Psoas muscle (tissue), 8 donors: ENCODE results near the gene SRSF10. TPM values are rescaled to one million over a fixed set of nuclear protein-coding genes. Genes with fewer than 3 reads are reported as not detected.

Source experiments
- ATAC-seq, 4 donors: fragments of 200-7000 bp; cut with Tn5 transposase; one replicate each; pipeline ENCODE4 v1.9.1; 2020; ENCODE audit warnings: moderate library complexity in 3 of 4, mild to moderate bottlenecking in 2 of 4
- DNase-seq, 2 donors: peaks; one replicate each; pipeline ENCODE4 v3.0.0-alpha.2; 2020
- H3K27ac ChIP-seq: fragments of 200-600 bp; one replicate; pipeline ENCODE4 v1.8.0; 2022
- H3K27me3 ChIP-seq, 3 donors: fragments of 200-600 bp in 1 of 3; one replicate each; pipeline versions ENCODE4 v1.6.1 to v1.8.0; 2013 to 2022; ENCODE audit warnings: low read length in 2 of 3, mild to moderate bottlenecking in 2 of 3, moderate library complexity in 1 of 3; ENCODE audit not compliant: insufficient read depth in 3 of 3
- H3K36me3 ChIP-seq, 2 donors: fragments of 200-600 bp in 1 of 2; one replicate each; pipeline versions ENCODE4 v1.6.1 to v1.8.0; 2013 to 2022; ENCODE audit warnings: low read depth in 1 of 2, mild to moderate bottlenecking in 1 of 2, moderate library complexity in 1 of 2; ENCODE audit not compliant: insufficient read depth in 1 of 2
- H3K4me1 ChIP-seq: fragments of 200-600 bp; one replicate; pipeline ENCODE4 v1.8.0; 2022
- H3K4me3 ChIP-seq: fragments of 200-600 bp; one replicate; pipeline ENCODE4 v1.8.0; 2022; ENCODE audit warnings: mild to moderate bottlenecking
- H3K9me3 ChIP-seq: fragments of 200-600 bp; one replicate; pipeline ENCODE4 v1.8.0; 2022
- WGBS, 3 donors: extraction: QIAGEN DNeasy Blood & Tissue Kit; methylation state at CpG; one replicate each; pipeline versions ENCODE4 v1.1.6 to v1.1.7; 2013; 5-methylcytosine and 5-hydroxymethylcytosine counted together
- intact Hi-C, 2 donors: fragments of 100-400 bp; cut with DNase I; formaldehyde crosslinking; loops; one replicate each; pipeline versions ENCODE4 v1.11.0 to v1.14.2; 2022
- polyA plus RNA-seq, 3 donors: library from polyadenylated mRNA; stranded (reverse); fragments of 200-250 nt; gene quantifications; one replicate each; pipeline ENCODE4 v1.2.3, GENCODE V29; 2013
- total RNA-seq, 4 donors: library from RNA; stranded (reverse); fragmentation: NEBNext Ultra II Directional in 2 of 4; extraction: Animal tissue kit (Norgen Biotek cat#: 25700) in 2 of 4; gene quantifications; one replicate each; pipeline versions ENCODE4 v1.2.1 to v1.2.4, GENCODE V29; 2021 to 2023
- TF ChIP-seq, protein P1 (sequence below): fragments of 200-600 bp; IDR thresholded peaks from one replicate; pipeline ENCODE4 v1.8.0; 2022; ENCODE audit warnings: antibody characterized with exemption
- donor health status: healthy with polysubstance abuse.
- donor health status: DM: no; HTN: no; CAD: no; lungs with moderate emphysema.
- donor health status: Bipolar disorder and iron deficiency.
- donor health status: healthy.
- donor health status: DM: yes; HTN: yes; CAD: no.
- donor health status: DM: no; HTN: no; CAD: no.
- donor health status: DM: no; HTN: no; CAD: no.
- donor health status: DM: yes; HTN: yes; CAD: no.

The SRSF10 gene
- total and polyA plus RNA-seq, 7 donors, result 28.8 to 56.6 (median 44.4) TPM

DNA sequence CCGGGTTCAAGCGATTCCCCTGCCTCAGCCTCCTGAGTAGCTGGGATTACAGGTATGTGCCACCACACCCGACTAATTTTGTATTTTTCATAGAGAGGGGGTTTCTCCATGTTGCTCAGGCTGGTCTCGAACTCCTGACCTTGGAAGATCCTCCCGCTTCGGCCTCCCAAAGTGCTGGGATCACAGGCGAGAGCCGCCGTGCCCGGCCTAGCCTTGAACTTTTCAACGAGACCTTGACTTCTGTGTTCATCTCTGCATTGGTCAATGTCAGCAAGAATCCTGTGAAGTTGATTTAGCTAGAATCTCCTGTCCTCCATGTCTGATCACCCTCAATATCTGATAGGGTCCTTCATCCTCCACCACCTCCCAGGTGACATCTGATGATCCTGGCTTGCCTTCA, 55.5 kb downstream of the SRSF10 start:
- H3K9me3 ChIP-seq, result no peaks in the 10 kb centered on the region
- H3K4me3 ChIP-seq, result no peak overlapping the region
- H3K36me3 ChIP-seq, result no peaks in the 10 kb centered on the region
- DNase-seq, result no peak
- intact Hi-C loops, result no loop called here
- no peak overlapping the region for H3K27ac ChIP-seq
- H3K27me3 ChIP-seq, result no peaks in the 10 kb centered on the region
- TF ChIP-seq, protein P1, sequence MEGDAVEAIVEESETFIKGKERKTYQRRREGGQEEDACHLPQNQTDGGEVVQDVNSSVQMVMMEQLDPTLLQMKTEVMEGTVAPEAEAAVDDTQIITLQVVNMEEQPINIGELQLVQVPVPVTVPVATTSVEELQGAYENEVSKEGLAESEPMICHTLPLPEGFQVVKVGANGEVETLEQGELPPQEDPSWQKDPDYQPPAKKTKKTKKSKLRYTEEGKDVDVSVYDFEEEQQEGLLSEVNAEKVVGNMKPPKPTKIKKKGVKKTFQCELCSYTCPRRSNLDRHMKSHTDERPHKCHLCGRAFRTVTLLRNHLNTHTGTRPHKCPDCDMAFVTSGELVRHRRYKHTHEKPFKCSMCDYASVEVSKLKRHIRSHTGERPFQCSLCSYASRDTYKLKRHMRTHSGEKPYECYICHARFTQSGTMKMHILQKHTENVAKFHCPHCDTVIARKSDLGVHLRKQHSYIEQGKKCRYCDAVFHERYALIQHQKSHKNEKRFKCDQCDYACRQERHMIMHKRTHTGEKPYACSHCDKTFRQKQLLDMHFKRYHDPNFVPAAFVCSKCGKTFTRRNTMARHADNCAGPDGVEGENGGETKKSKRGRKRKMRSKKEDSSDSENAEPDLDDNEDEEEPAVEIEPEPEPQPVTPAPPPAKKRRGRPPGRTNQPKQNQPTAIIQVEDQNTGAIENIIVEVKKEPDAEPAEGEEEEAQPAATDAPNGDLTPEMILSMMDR, result no peak
- no peak for ATAC-seq
- H3K4me1 ChIP-seq, result peaks cover 12% of the 10 kb centered on the region
- 91 to 96% (median 93%) methylated on average over 11 of the region's 11 CpGs for WGBS, 3 donors

DNA sequence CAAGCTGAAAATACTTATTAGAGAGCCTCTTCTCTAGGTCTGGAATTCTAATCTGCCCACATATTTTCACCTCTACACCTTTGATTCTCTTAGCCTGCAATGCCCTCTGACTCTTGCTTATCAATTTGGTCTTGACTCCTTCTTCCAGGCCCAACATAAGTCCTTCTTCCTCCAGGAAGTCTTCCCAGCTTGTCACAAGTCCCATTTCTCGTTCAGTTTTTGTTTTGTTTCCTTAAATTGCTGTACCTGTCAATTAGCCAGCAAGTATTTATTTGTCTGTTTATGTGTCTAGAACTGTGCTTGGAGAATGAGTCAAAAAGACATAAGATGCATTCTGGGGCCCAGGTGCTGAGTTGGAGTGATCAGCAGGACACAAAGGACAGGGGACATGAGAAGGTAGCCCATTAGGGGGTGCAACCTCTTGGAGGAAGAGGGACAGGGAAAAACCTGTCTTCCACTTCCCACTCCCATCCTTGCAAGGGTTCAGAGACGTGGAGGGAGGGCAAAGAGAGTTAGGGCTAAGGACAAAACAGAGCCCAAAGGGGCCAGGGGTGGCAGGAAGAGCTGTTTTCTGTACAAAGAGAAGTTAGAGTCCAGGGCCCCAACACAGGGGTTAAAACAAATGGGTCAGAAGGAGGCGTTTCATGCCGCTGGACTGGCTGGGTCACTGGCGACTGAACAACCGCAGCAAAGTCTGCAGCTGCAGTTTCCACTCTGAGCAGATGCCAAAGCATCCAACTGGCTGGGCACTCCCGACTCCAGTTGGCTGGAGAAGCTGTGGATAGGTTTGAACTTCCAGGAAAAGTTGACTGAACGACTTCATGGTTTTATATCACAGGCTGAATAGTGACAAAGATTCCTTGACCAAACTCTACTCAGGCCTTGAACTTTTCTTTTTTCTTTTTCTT, 56.3 kb downstream of the SRSF10 start:
- no peak overlapping the region for H3K4me3 ChIP-seq
- DNase-seq, result peak in 1 of 2 donors; percentile 30
- intact Hi-C loops, result no loop called here

DNA sequence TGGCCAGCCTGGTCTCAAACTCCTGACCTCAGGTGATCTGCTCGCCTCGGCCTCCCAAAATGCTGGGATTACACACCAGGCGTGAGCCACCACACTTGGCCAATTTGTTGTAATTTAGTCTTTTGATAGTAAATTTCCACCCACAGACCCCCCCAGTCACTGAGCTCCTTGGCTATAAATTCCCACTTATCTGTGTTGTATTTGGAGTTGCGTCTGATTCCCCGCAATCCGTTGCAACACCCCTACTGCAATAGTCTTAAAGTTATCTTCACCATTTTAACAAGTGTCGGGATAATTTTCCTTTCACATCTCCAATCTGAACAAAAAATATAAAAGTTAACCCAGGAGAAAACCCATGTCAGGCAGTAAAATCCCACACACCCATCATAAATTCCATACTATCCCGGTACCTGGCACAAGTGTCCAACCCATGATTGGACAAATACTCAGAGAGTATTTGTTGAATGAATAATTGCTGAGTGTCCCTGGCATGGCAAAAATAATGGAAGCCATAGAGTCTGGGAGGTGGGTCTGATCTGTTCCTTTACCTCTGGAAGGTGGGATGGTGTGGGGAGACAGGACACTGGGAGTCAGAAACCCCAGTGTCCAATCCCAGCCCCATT, 57.7 kb downstream of the SRSF10 start:
- H3K4me3 ChIP-seq, result no peak overlapping the region
- intact Hi-C loops, result no loop called here
- H3K9me3 ChIP-seq, result no peaks in the 10 kb centered on the region
- no peak for DNase-seq
- H3K36me3 ChIP-seq, result no peaks in the 10 kb centered on the region
- TF ChIP-seq, protein P1, result no peak
- H3K27me3 ChIP-seq, result no peaks in the 10 kb centered on the region
- WGBS, 3 donors, result 86 to 92% (median 90%) methylated on average over 8 of the region's 8 CpGs
- peaks cover 12% of the 10 kb centered on the region for H3K4me1 ChIP-seq
- no peak overlapping the region for H3K27ac ChIP-seq
- ATAC-seq, result no peak

More for the DNA sequence above, 56.3 kb downstream of the SRSF10 start:
- TF ChIP-seq, protein P1, result no peak
- ATAC-seq, result peak in 1 of 4 donors; percentile 31
- Histone ChIP-seq H3K4me1 (peaks cover 12% of the 10 kb centered on the region), H3K36me3 (no peaks in the 10 kb centered on the region), H3K27ac (no peak overlapping the region), H3K27me3 (no peaks in the 10 kb centered on the region), H3K9me3 (no peaks in the 10 kb centered on the region)
- 11 to 32% (median 14%) methylated on average over 8 of the region's 8 CpGs for WGBS, 3 donors

DNA sequence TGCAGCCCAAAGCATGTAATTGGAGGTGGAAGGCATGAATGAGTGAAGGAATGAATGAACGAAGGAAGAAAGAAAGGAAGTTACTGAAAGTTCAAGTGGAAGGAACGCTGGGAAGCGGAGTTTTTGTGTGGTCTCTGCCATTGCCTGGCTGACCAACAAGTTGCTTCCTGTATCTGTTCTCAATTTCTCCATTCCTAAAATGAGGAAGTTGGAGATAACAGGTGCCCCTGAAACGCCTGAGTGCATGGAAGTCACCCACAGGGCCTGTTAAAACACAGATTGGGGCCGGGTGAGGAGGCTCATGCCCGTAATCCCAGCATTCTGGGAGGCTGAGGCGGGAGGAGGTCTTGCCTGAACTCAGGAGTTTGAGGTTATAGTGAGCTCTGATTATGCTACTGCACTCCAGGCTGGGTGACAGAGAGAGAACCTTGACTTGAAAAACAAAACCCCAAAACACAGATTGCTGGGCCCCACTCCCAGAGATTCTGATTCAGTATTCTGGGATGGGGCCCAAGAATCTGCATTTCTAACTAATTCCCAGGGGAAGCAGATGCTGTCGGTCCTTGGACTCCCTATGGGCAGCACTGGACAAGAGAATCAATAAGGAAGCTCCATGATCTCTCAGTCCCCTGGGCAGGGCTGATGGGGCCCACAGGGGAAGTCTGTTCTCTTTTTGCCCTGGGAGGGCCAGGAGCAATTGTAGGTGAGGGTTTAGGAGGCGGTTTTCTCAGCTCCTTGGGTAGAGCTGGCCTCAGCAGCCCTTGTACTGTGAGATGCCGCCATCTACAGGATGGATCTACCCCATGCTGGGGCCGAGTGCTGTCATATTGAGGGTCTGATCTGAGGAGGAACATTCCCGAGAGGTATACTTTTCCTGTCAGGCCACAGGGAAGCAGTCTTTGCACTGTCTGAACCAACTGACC, 63.7 kb downstream of the SRSF10 start:
- TF ChIP-seq, protein P1, result peak; percentile 55
- ATAC-seq (peak; percentile 56 to 78 (median 68)), DNase-seq (no peak)
- no peak overlapping the region for H3K4me3 ChIP-seq
- 56 to 60% (median 58%) methylated on average over 12 of the region's 12 CpGs for WGBS, 3 donors
- no peak overlapping the region for H3K27ac ChIP-seq
- intact Hi-C loops, result loop anchor here in 1 of 2 donors (5.0 kb wide), 3 partner anchors 49 to 139 kb away; partner anchors contain the start of genes FUCA1 and PITHD1
- no peaks in the 10 kb centered on the region for H3K36me3 ChIP-seq
- peaks cover 7% of the 10 kb centered on the region for H3K4me1 ChIP-seq
- no peaks in the 10 kb centered on the region for H3K9me3 ChIP-seq
- no peaks in the 10 kb centered on the region for H3K27me3 ChIP-seq
